ENCODE measurements around the gene SKAP2. TPM values are rescaled to one million over a fixed set of nuclear protein-coding genes. Genes with fewer than 3 reads are reported as not detected.

SKAP2 gene
- total and polyA plus RNA-seq, 4 donors, result 17.6 to 70.4 (median 38.2) TPM

DNA sequence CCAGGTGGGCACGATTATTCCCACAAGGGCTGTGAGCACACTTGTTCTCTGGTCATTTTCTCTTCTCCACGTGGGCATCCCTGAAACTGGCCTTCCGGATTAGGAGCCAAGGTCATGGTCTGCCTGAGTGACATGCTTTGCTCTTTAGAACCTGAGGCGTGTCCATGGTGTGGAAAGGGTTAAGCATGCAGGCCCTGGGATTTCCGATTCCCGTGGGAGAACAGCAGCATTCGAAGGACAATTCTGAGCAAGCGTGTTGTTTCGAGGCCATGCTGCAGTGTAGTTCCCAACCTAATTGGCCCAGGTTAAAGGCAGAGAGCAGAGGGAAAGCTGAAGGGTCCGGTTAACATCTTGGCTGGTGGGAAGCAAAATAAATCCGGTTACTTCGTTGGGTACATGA lies 245.9 kb downstream of the SKAP2 start:
- WGBS (ENCODE audit: insufficient coverage), result 55% methylated on average over 12 of the region's 12 CpGs
- no peak overlapping the region for H3K4me3 ChIP-seq (ENCODE audit: low read depth, low read length)
- no peak overlapping the region for H3K27ac ChIP-seq (ENCODE audit: low read depth, low read length)
- H3K36me3 ChIP-seq (ENCODE audit: control insufficient read depth, insufficient read depth, low read length), result no peaks in the 10 kb centered on the region
- H3K9me3 ChIP-seq (ENCODE audit: control insufficient read depth, insufficient read depth, low read length), result no peaks in the 10 kb centered on the region
- no peak for DNase-seq (ENCODE audit: low read depth in 4 of 6, low spot score in 6 of 6)
- H3K27me3 ChIP-seq (ENCODE audit: control insufficient read depth, insufficient read depth, low read length), result peaks cover 13% of the 10 kb centered on the region
- no peaks in the 10 kb centered on the region for H3K4me1 ChIP-seq (ENCODE audit: control insufficient read depth, insufficient read depth, low read length)

Other genes with a start within 250 kb of the SKAP2 start
- 1 to 10 TPM; 1.2 to 1.4 TPM for gene HOXA1, start 231.4 kb upstream of the SKAP2 start, total RNA-seq
- gene HOXA1, start 231.4 kb upstream of the SKAP2 start, polyA plus RNA-seq (ENCODE audit: insufficient read length in 2 of 2), result 1 to 10 TPM; 3.1 to 3.9 TPM
- 1 to 10 TPM; 4.4 to 8.1 TPM for gene HOXA2, start 238.1 kb upstream of the SKAP2 start, total RNA-seq
- gene HOXA2, start 238.1 kb upstream of the SKAP2 start, polyA plus RNA-seq (ENCODE audit: insufficient read length in 2 of 2), result 10 to 100 TPM; 17.7 to 17.9 TPM